Measurements from ENCODE around the gene VAMP5.

- no peak for TF ChIP-seq ZNF384 (IDR thresholded peaks at IDR 0.05)
- TF ChIP-seq HDGF (IDR thresholded peaks at IDR 0.05; ENCODE audit: borderline replicate concordance): no peak
- TF ChIP-seq LEF1 (IDR thresholded peaks at IDR 0.05; ENCODE audit: borderline replicate concordance): no peak
Measured at GRCh38 chr2:85600235-85600575, 16.0 kb downstream of the VAMP5 start.

Measured in HEK293T (cell line).